Right renal pelvis (tissue), 4 donors: ENCODE results near the gene TEX51. TPM values are rescaled to one million over a fixed set of nuclear protein-coding genes. Genes with fewer than 3 reads are reported as not detected.

Source experiments
- DNase-seq, 4 donors: peaks; one replicate each; pipeline ENCODE4 v3.0.0-alpha.2; 2013; ENCODE audit warnings: low read depth in 4 of 4, low spot score in 3 of 4, missing footprints in 1 of 4
- polyA plus RNA-seq, 4 donors: library from polyadenylated mRNA; unstranded; fragments of 120-200 nt; gene quantifications; one replicate each; pipeline ENCODE4 v1.2.1, GENCODE V29; 2013; ENCODE audit not compliant: insufficient read length in 4 of 4

TEX51 gene
- polyA plus RNA-seq, 4 donors, result not detected

DNA sequence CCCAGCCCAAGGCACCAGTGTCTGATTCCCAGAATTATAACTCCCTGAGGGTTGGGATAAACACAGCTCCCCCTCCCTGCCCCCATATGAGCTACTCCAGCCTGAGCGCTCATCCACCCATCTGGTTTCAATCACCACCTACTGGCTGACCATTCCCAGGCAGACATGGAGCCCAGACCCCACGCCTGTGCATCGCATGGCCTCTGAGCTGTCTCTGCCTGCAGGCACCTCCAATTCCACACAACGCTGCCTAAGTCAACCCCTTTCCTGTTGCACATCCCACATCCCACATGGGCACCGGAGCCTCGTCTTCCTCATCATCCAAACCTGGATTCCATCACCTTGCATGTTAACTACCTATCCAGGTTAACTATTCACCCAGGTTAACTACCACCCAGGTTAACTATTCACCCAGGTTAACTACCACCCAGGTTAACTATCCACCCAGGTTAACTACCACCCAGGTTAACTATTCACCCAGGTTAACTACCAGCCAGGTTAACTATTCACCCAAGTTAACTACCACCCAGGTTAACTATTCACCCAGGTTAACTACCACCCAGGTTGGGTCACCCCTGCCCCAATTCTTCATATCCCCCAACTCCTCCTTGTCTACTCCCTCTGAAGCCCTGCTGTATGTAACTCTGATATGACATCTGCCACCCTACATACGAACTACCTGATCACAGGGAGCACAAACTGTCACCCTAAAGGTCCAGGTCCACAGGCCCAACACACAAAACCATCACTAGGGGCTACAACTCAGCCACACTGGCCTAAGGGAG is 47.8 kb downstream of the TEX51 start:
- DNase-seq, result no peak

DNA sequence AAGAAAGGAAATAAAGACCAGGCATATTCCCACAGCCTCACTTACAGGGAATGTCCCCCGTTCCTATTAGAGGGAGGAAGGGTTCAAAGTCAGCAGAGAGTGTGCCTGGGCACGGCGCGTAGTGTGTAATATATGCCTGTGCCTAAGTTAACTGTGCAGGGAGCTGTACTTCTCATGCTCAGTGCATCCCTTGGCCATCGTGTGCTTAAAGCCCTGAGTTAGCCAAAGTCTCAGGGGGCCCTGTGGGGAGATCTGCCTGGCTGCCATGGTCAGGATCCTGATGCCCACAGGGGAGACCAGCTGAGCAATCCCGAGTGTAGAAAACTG is 48.4 kb downstream of the TEX51 start:
- no peak for DNase-seq

DNA sequence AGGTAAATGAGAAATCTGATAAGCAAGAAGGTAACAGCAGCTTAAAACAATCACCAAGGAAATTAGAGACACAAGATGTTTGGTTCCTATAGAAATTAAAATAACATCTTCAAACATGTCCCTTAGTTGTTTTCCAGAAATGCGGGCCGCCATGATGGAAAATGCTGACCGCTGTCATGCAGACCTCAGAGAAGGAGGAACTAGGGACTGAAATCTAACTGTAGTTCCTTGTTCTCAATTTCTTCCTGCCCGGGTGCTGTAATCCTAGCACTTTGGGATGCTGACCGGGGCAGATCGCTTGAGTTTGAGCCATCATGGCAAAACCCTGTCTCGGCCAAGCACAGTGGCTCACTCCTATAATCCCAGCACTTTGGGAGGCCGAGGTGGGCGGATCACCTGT is 51.1 kb downstream of the TEX51 start:
- DNase-seq, result no peak

DNA sequence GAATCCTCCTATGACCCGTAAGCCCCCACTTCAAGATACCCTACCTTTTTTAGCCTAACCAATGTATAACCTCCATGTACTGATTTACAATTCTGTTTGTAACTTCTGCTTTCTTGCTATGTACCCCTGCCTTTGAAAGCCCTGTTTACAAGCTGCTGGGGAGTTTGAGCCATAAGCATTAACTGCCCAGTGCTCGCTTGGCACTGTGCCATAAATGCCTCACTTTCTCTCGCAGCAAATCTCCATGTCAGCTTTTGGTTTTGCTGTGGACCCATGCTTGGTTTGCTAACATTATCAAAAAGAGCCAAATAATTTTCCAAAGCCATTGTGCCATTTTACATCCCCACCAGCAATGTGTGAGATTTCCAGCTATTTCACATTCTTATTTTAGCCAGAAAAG is 51.8 kb downstream of the TEX51 start:
- no peak for DNase-seq

Other genes starting within 250 kb of the TEX51 start
- gene GYPC, start 242.7 kb upstream of the TEX51 start, polyA plus RNA-seq, result 10 to 100 TPM; 54.9 to 63.7 (median 57.4) TPM
- gene BIN1, start 208.3 kb downstream of the TEX51 start, polyA plus RNA-seq, result 100 to 1,000 TPM in 1 of 4 donors, 10 to 100 TPM in 3; 89.2 to 142 (median 92.8) TPM